A204.1 (cell line): ENCODE data around the gene GORASP2.

Source experiments
- FAIRE-seq: peaks from 2 replicates; lab custom pipeline; 2012; peaks lifted over from hg19 to GRCh38; lab: Jason Lieb, UNC

The GORASP2 gene

GRCh38 chr2:170966648-170967396 is 37.8 kb downstream of the GORASP2 start:
- FAIRE-seq, result no peak

GRCh38 chr2:170967553-170967952 is 38.5 kb downstream of the GORASP2 start:
- no peak for FAIRE-seq

GRCh38 chr2:170968205-170969003 is 39.4 kb downstream of the GORASP2 start:
- FAIRE-seq, result no peak

GRCh38 chr2:170969030-170969429 is 40.0 kb downstream of the GORASP2 start:
- FAIRE-seq, result no peak

GRCh38 chr2:170969872-170970496 is 40.9 kb downstream of the GORASP2 start:
- no peak for FAIRE-seq

GRCh38 chr2:170971071-170971470 is 42.0 kb downstream of the GORASP2 start:
- FAIRE-seq, result no peak

GRCh38 chr2:170972296-170973224 is 43.5 kb downstream of the GORASP2 start:
- FAIRE-seq, result no peak

- no peak for FAIRE-seq
These were observed 44.1 kb downstream of the GORASP2 start for GRCh38 chr2:170973225-170973491.

- FAIRE-seq, result no peak
These were observed 44.6 kb downstream of the GORASP2 start for GRCh38 chr2:170973492-170974303.

GRCh38 chr2:170974304-170974993 is 45.4 kb downstream of the GORASP2 start:
- no peak for FAIRE-seq

GRCh38 chr2:170975127-170975942 is 46.3 kb downstream of the GORASP2 start:
- FAIRE-seq, result no peak

- no peak for FAIRE-seq
These were observed 46.9 kb downstream of the GORASP2 start for GRCh38 chr2:170975943-170976270.

- no peak for FAIRE-seq
These were observed 55.0 kb downstream of the GORASP2 start for GRCh38 chr2:170984079-170984478.

- FAIRE-seq, result no peak
These were observed 56.4 kb downstream of the GORASP2 start for GRCh38 chr2:170985407-170985806.

GRCh38 chr2:170986566-170987258 is 57.7 kb downstream of the GORASP2 start:
- no peak for FAIRE-seq

- FAIRE-seq, result no peak
These were observed 62.5 kb downstream of the GORASP2 start for GRCh38 chr2:170991398-170992182.

GRCh38 chr2:170996316-170996715 is 67.3 kb downstream of the GORASP2 start:
- no peak for FAIRE-seq

- FAIRE-seq, result no peak
These were observed 69.0 kb downstream of the GORASP2 start for GRCh38 chr2:170997893-170998597.
